ENCODE measurements around the gene EYS.

DNA sequence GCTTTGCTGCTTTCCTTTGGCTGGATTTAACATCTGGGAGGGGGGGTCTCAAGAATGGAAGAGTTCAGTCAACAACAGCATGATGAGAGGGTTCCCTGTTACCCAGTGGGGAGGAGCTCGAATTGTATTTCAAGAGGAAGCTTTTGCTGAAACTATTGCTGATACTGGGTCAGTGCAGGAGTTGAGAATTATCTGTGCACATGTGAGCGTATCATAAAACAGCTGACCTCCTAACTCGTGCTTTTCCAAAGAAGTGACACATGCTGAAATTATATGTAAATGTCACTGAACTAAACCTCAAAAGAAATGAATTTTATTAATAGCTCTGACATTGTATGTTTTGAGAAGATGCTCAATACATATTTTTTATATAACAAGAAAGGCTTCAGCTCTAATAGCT, 1975.1 kb downstream of the EYS start:
- TF ChIP-seq CTCF (IDR thresholded peaks at IDR 0.05; ENCODE audit: low read length): no peak
- no peak for TF ChIP-seq EZH2 (optimal IDR thresholded peaks at IDR 0.05; ENCODE audit: low read depth, low read length)

Data from MM.1S (cell line).